Mucosa of gallbladder (tissue), 1 donor: ENCODE measurements around the gene CLCNKA. TPM values are rescaled to one million over a fixed set of nuclear protein-coding genes. Genes with fewer than 3 reads are reported as not detected.
"Not testable (repeated sequence)": the region's sequence is repeated elsewhere in the genome, so short reads cannot be mapped to it uniquely, and the experiment has no call there.

Experiments used
- DNase-seq: peaks from one replicate; pipeline ENCODE4 v3.0.0-alpha.2; 2020; ENCODE audit warnings: low spot score
- total RNA-seq: library from RNA; stranded (reverse); gene quantifications from one replicate; pipeline ENCODE4 v1.2.1, GENCODE V29; 2021
- donor health status: DM: no; HTN: no; CAD: no.

CLCNKA gene
- total RNA-seq, 1 donor from 2014 or later = 0.32 TPM

GRCh38 chr1:15997637-15998280 lies 24.1 kb upstream of the CLCNKA start:
- DNase-seq = no peak

- DNase-seq = no peak
Measured at GRCh38 chr1:15998929-15999328, 22.9 kb upstream of the CLCNKA start.

GRCh38 chr1:16001274-16001673 lies 20.6 kb upstream of the CLCNKA start:
- not testable (repeated sequence) for DNase-seq

GRCh38 chr1:16005597-16005996 lies 16.2 kb upstream of the CLCNKA start:
- no peak for DNase-seq

- DNase-seq = no peak
Measured at GRCh38 chr1:16006010-16006409, 15.8 kb upstream of the CLCNKA start.

- DNase-seq = no peak
Measured at GRCh38 chr1:16006552-16007485, 15.0 kb upstream of the CLCNKA start.

- no peak for DNase-seq
Measured at GRCh38 chr1:16007671-16008341, 14.0 kb upstream of the CLCNKA start.

- DNase-seq = peak; percentile 79
Measured at GRCh38 chr1:16009030-16009460, 12.8 kb upstream of the CLCNKA start.

GRCh38 chr1:16009678-16010077 lies 12.2 kb upstream of the CLCNKA start:
- DNase-seq = no peak

- DNase-seq = no peak
Measured at GRCh38 chr1:16010837-16011236, 11.0 kb upstream of the CLCNKA start.

GRCh38 chr1:16011936-16012589 lies 9.8 kb upstream of the CLCNKA start:
- no peak for DNase-seq

- peak; percentile 57 for DNase-seq
Measured at GRCh38 chr1:16012590-16013219, 9.1 kb upstream of the CLCNKA start.

GRCh38 chr1:16013220-16013907 lies 8.5 kb upstream of the CLCNKA start:
- DNase-seq = peak; percentile 39

- DNase-seq = no peak
Measured at GRCh38 chr1:16013908-16014258, 8.0 kb upstream of the CLCNKA start.

GRCh38 chr1:16014509-16015482 lies 7.0 kb upstream of the CLCNKA start:
- DNase-seq = no peak

- DNase-seq = no peak
Measured at GRCh38 chr1:16015491-16015890, 6.3 kb upstream of the CLCNKA start.

GRCh38 chr1:16015960-16016901 lies 5.6 kb upstream of the CLCNKA start:
- DNase-seq = no peak

GRCh38 chr1:16017076-16017460 lies 4.8 kb upstream of the CLCNKA start:
- no peak for DNase-seq
